ENCODE data around the gene PRPF18.

GRCh38 chr10:13628661-13629060, 41.9 kb downstream of the PRPF18 start:
- TF ChIP-seq, protein P1, sequence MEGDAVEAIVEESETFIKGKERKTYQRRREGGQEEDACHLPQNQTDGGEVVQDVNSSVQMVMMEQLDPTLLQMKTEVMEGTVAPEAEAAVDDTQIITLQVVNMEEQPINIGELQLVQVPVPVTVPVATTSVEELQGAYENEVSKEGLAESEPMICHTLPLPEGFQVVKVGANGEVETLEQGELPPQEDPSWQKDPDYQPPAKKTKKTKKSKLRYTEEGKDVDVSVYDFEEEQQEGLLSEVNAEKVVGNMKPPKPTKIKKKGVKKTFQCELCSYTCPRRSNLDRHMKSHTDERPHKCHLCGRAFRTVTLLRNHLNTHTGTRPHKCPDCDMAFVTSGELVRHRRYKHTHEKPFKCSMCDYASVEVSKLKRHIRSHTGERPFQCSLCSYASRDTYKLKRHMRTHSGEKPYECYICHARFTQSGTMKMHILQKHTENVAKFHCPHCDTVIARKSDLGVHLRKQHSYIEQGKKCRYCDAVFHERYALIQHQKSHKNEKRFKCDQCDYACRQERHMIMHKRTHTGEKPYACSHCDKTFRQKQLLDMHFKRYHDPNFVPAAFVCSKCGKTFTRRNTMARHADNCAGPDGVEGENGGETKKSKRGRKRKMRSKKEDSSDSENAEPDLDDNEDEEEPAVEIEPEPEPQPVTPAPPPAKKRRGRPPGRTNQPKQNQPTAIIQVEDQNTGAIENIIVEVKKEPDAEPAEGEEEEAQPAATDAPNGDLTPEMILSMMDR (conservative IDR thresholded peaks at IDR 0.05; ENCODE audit: low read depth, low read length), result no peak
- no peak for TF ChIP-seq EZH2 (IDR thresholded peaks at IDR 0.05; ENCODE audit: low read length, unreplicated experiment)

Measured in PC-3 (cell line).